HepG2 (cell line): ENCODE data around the gene GNA15. TPM values are rescaled to one million over a fixed set of nuclear protein-coding genes. Genes with fewer than 3 reads are reported as not detected.

Experiments used
- ATAC-seq: fragments of 200-7000 bp; cut with Tn5 transposase; 3 replicates; pipeline ENCODE4 v1.9.1; 2020; ENCODE audit warnings: mild to moderate bottlenecking, moderate library complexity
- BruUV-seq: library from RNA; stranded (reverse); fragments of 400-500 nt; replicated peaks from 2 replicates; lab custom pipeline; 2021; lab: Mats Ljungman, UMichigan
- CTCF ChIA-PET: fragments of 300-600 bp; formaldehyde crosslinking; extraction: SDS; loops from one replicate; lab custom pipeline; 2021; ENCODE audit warnings: low total read pairs, inconsistent platforms, low intra/inter-chr PET ratio; lab: Yijun Ruan, JAX
- POLR2A ChIA-PET: fragments of 350-600 bp; sonication (Branson Sonifier 250); formaldehyde crosslinking; loops from one replicate; lab custom pipeline; 2020; ENCODE audit warnings: antibody characterized with exemption, inconsistent platforms; lab: Yijun Ruan, JAX
- DNase-seq: peaks from one replicate; pipeline ENCODE4 v3.0.0-alpha.2; 2015; ENCODE audit warnings: low spot score
- FAIRE-seq: peaks from 3 replicates; lab custom pipeline; 2011; peaks lifted over from hg19 to GRCh38; lab: Jason Lieb, UNC
- H2AFZ ChIP-seq: one replicate; pipeline ENCODE4 v1.6.1; 2011; ENCODE audit warnings: low read length, inconsistent platforms
- H3K27ac ChIP-seq: fragments of 300-600 bp; 3 replicates; pipeline ENCODE4 v1.8.0; 2011; ENCODE audit warnings: mixed run types, mild to moderate bottlenecking, mixed read lengths, low read length, inconsistent platforms; ENCODE audit not compliant: insufficient read depth; ENCODE audit errors: extremely low read length
- H3K27me3 ChIP-seq, 2 experiments: fragments of 200-600 bp in 1 of 2; 2 replicates in 1 of 2; 3 replicates in 1 of 2; pipeline versions ENCODE4 v1.6.0 to v1.8.0; 2011; ENCODE audit warnings: low read length in 2 of 2, mild to moderate bottlenecking in 2 of 2, moderate library complexity in 2 of 2, inconsistent platforms in 1 of 2; ENCODE audit not compliant: insufficient read depth in 2 of 2, control insufficient read depth in 1 of 2
- H3K36me3 ChIP-seq, 2 experiments: fragments of 200-600 bp in 1 of 2; replicated peaks in 1 of 2; 2 replicates in 1 of 2; 3 replicates in 1 of 2; pipeline versions ENCODE4 v1.5.1 to v1.8.0; 2011; ENCODE audit warnings: low read length in 2 of 2, inconsistent platforms in 1 of 2; ENCODE audit not compliant: insufficient read depth in 2 of 2, control insufficient read depth in 1 of 2
- H3K4me1 ChIP-seq: 2 replicates; pipeline ENCODE4 v1.5.1; 2012; ENCODE audit warnings: low read length, inconsistent platforms; ENCODE audit not compliant: insufficient read depth
- H3K4me2 ChIP-seq: 2 replicates; pipeline ENCODE4 v1.6.0; 2011; ENCODE audit warnings: low read depth, low read length, inconsistent platforms
- H3K4me3 ChIP-seq, 3 experiments: fragments of 200-600 bp in 1 of 3; sonication (generic), shearing (Covaris generic) in 1 of 3; replicated peaks in 1 of 3; 2 replicates each; pipeline ENCODE4 v1.5.1; 2011 to 2016; ENCODE audit warnings: low read length in 3 of 3, inconsistent platforms in 2 of 3, low read depth in 2 of 3, mild to moderate bottlenecking in 2 of 3, control low read depth in 1 of 3, mixed read lengths in 1 of 3; ENCODE audit not compliant: insufficient read depth in 1 of 3
- H3K79me2 ChIP-seq: one replicate; pipeline ENCODE4 v1.6.1; 2011; ENCODE audit warnings: low read length, inconsistent platforms; ENCODE audit not compliant: insufficient read depth
- H3K9ac ChIP-seq: 2 replicates; pipeline ENCODE4 v1.6.0; 2011; ENCODE audit warnings: mild to moderate bottlenecking, low read depth, low read length, inconsistent platforms; ENCODE audit not compliant: insufficient read depth
- H3K9me3 ChIP-seq: 2 replicates; pipeline ENCODE4 v1.5.1; 2012; ENCODE audit warnings: mild to moderate bottlenecking, low read length
- H4K20me1 ChIP-seq: 2 replicates; pipeline ENCODE4 v1.6.0; 2011; ENCODE audit warnings: inconsistent platforms, mild to moderate bottlenecking, low read length, moderate library complexity; ENCODE audit not compliant: insufficient read depth
- ZNF512B ChIP-seq: sonication (generic); formaldehyde crosslinking; IDR thresholded peaks from 2 replicates; pipeline ENCODE4 v1.5.1; 2020; ENCODE audit warnings: missing genetic modification reagents, mild to moderate bottlenecking, borderline replicate concordance
- ZNF746 ChIP-seq: sonication (generic); formaldehyde crosslinking; IDR thresholded peaks from 2 replicates; pipeline ENCODE4 v1.8.0; 2022; ENCODE audit warnings: mild to moderate bottlenecking, missing genetic modification reagents
- ZNF766 ChIP-seq: sonication (generic); formaldehyde crosslinking; IDR thresholded peaks from 2 replicates; pipeline ENCODE4 v1.5.0; 2020; ENCODE audit warnings: missing genetic modification reagents, borderline replicate concordance
- WGBS: methylation state at CpG from one replicate; pipeline ENCODE4 v1.1.6; 2017; ENCODE audit warnings: low lambda C conversion rate; 5-methylcytosine and 5-hydroxymethylcytosine counted together
- in situ Hi-C: cut with HindIII; loops from 2 replicates; pipeline ENCODE4 v1.10.0; 2017; ENCODE audit warnings: low pct_unique_long_range_greater_than_20kb; ENCODE audit not compliant: extremely low pct_ligation_motif_present
- intact Hi-C: fragments of 100-400 bp; cut with micrococcal nuclease; formaldehyde crosslinking; loops from one replicate; pipeline ENCODE4 v1.10.0; 2022; ENCODE audit not compliant: unreplicated experiment
- polyA plus RNA-seq, 8 experiments: library from polyadenylated mRNA; depleted of rRNA in 3 of 8; stranded (reverse) in 7 of 8; unstranded in 1 of 8; fragments of >200 nt; fragmentation: Illumina TruSeq in 4 of 8; extraction: Trizol in 4 of 8; gene quantifications; 2 replicates each; pipeline versions ENCODE4 v1.2.1 to v1.2.3, GENCODE V29; 2011 to 2016; ENCODE audit warnings: low read depth in 4 of 8, missing spikeins in 1 of 8, mixed read lengths in 1 of 8; ENCODE audit not compliant: insufficient read depth in 1 of 8
- total RNA-seq, 5 experiments: library from RNA; depleted of rRNA; stranded (reverse); fragments of >200 nt; fragmentation: Illumina TruSeq; extraction: Trizol; gene quantifications; 2 replicates each; pipeline ENCODE4 v1.2.3, GENCODE V29; 2016; ENCODE audit warnings: low read depth in 1 of 5
- TF ChIP-seq, protein P1 (sequence below): sonication (generic); formaldehyde crosslinking; IDR thresholded peaks from 2 replicates; pipeline ENCODE4 v1.5.0; 2020; ENCODE audit warnings: missing genetic modification reagents

The GNA15 gene
- total and polyA plus RNA-seq, 2 of the 13 experiments (the other 11 are each of a cell fraction or from before 2014, with no cell fraction given), result not detected

DNA sequence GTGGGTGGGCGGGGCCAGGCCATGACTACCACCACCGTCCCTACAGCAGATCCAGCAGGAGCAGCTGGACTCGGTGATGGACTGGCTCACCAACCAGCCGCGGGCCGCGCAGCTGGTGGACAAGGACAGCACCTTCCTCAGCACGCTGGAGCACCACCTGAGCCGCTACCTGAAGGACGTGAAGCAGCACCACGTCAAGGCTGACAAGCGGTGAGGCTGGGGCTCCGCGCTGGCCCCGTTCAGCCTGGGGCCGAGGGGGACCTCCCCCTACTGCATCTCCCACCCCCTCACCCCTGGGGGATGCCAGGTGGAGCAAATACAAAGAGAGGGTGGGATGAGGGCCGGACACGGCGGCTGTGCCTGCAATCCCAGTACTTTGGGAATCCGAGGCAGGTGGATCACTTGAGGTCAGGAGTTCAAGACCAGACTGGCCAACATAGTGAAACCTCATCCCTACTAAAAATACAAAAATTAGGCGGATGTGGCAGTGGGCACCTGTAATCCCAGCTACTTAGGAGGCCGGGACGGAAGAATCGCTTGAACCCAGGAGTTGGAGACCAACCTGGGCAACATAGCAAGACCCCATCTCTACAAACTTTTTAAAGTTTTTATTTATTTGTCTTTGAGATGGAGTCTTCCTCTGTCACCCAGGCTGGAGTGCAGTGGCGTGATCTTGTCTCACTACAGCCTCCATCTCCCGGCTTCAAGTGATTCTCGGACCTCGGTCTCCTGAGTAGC lies 70.6 kb downstream of the GNA15 start:
- Histone ChIP-seq H3K79me2 (no peaks in the 10 kb centered on the region), H3K27me3 (no peaks in the 10 kb centered on the region), H3K27ac (no peak overlapping the region), H2AFZ (no peak overlapping the region), H3K4me1 (no peaks in the 10 kb centered on the region), H4K20me1 (no peaks in the 10 kb centered on the region; the same call in 1 of the 2 replicates), H3K9me3 (no peaks in the 10 kb centered on the region), H3K4me3 (no peak overlapping the region), H3K4me2 (no peak overlapping the region), H3K36me3 (peaks cover 5 to 22% of the 10 kb centered on the region in 2 experiments; a peak in 4 of 5 replicates), H3K9ac (no peak overlapping the region)
- WGBS, result 96% methylated on average over 21 of the region's 28 CpGs
- TF ChIP-seq ZNF746 (CRISPR knock-in tag) (no peak), ZNF512B (no peak), ZNF766 (no peak)
- TF ChIP-seq, protein P1, sequence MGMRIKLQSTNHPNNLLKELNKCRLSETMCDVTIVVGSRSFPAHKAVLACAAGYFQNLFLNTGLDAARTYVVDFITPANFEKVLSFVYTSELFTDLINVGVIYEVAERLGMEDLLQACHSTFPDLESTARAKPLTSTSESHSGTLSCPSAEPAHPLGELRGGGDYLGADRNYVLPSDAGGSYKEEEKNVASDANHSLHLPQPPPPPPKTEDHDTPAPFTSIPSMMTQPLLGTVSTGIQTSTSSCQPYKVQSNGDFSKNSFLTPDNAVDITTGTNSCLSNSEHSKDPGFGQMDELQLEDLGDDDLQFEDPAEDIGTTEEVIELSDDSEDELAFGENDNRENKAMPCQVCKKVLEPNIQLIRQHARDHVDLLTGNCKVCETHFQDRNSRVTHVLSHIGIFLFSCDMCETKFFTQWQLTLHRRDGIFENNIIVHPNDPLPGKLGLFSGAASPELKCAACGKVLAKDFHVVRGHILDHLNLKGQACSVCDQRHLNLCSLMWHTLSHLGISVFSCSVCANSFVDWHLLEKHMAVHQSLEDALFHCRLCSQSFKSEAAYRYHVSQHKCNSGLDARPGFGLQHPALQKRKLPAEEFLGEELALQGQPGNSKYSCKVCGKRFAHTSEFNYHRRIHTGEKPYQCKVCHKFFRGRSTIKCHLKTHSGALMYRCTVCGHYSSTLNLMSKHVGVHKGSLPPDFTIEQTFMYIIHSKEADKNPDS (CRISPR knock-in tag), result no peak
- no peak for FAIRE-seq
- POLR2A ChIA-PET, result no interaction called here
- in situ Hi-C loops (no loop called here), intact Hi-C loops (no loop called here)
- BruUV-seq, result no TSS peak
- ATAC-seq, result no peak
- CTCF ChIA-PET, result no interaction called here
- no peak for DNase-seq
